ENCODE data around the gene RPL18. TPM values are rescaled to one million over a fixed set of nuclear protein-coding genes. Genes with fewer than 3 reads are reported as not detected.
A peak's percentile ranks its signal among the peaks of the same experiment; 100 is the strongest.

The RPL18 gene
- total and polyA plus RNA-seq, 4 donors, result 276 to 830 (median 586) TPM

- TF ChIP-seq, protein P1, sequence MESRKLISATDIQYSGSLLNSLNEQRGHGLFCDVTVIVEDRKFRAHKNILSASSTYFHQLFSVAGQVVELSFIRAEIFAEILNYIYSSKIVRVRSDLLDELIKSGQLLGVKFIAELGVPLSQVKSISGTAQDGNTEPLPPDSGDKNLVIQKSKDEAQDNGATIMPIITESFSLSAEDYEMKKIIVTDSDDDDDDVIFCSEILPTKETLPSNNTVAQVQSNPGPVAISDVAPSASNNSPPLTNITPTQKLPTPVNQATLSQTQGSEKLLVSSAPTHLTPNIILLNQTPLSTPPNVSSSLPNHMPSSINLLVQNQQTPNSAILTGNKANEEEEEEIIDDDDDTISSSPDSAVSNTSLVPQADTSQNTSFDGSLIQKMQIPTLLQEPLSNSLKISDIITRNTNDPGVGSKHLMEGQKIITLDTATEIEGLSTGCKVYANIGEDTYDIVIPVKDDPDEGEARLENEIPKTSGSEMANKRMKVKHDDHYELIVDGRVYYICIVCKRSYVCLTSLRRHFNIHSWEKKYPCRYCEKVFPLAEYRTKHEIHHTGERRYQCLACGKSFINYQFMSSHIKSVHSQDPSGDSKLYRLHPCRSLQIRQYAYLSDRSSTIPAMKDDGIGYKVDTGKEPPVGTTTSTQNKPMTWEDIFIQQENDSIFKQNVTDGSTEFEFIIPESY (IDR thresholded peaks at IDR 0.05), result no peak
- TF ChIP-seq SP1 (IDR thresholded peaks at IDR 0.05) (no peak), RAD21 (IDR thresholded peaks at IDR 0.05) (no peak), HNF4A (conservative IDR thresholded peaks at IDR 0.05) (no peak), HNF4G (IDR thresholded peaks at IDR 0.05) (no peak)
Observed at GRCh38 chr19:48613852-48614435, 5.0 kb downstream of the RPL18 start (continued).

DNA sequence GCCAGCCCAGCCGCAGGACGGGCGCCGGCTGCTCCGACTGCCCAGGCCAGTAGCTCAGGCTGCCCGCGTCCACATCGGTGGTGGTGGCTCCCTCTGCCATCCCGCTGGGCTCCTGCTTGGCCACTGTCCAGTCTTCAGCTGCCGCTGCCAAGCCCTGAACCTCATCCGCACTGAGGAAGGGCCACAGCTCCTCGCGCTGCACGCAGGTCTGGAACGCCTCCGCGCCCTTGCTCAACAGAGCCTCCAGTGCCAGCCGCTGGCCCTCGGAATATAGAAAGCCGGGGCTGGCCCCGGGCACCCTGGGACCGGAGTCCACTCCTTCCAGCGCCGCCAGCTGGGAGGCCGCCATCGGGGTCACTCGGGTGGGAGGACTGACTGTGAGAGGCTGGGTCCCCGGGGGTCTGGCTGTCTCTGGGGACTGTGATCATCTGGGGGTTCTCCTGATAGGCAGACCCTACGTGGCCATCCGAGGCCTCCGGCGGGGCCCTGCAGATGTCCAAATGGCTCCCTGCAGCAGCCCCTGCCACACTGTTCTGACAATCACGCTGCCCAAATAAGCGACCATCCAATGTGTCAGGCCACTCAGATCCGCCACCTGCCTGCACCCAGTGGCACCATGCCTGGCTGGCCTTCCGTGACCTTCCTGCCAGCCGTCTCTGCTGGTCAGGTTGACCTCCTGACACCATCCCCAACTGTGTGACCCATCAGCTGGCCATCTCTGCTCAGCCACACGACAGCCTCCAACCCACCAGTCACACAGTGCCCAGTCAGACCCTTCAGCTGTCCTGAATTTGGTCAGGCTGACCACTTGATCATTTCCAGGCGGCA, 5.7 kb downstream of the RPL18 start:
- H3K27ac ChIP-seq (ENCODE audit: low read depth in 1 of 2, low read length in 2 of 2), result peak overlapping the region in 1 of 2 donors; percentile 53
- no peak overlapping the region for H3K4me3 ChIP-seq (ENCODE audit: low read depth in 1 of 3, low read length in 3 of 3)
- no peaks in the 10 kb centered on the region for H3K9me3 ChIP-seq (ENCODE audit: control insufficient read depth in 4 of 4, low read length in 3 of 4)
- TF ChIP-seq RXRA (IDR thresholded peaks at IDR 0.05) (peak; percentile 73 to 81), SP1 (IDR thresholded peaks at IDR 0.05) (no peak)
- H3K36me3 ChIP-seq (ENCODE audit: control insufficient read depth in 4 of 4, insufficient read depth in 3 of 4, low read depth in 1 of 4, low read length in 3 of 4), result peaks cover 15 to 27% (median 18%) of the 10 kb centered on the region in 4 donors
- 76% methylated on average over 39 of the region's 39 CpGs for whole genome bisulfite sequencing
- H3K4me1 ChIP-seq (ENCODE audit: control insufficient read depth in 4 of 4, insufficient read depth in 4 of 4, low read length in 3 of 4), result peaks cover 8 to 33% (median 22%) of the 10 kb centered on the region in 4 donors
- H3K27me3 ChIP-seq (ENCODE audit: control insufficient read depth in 4 of 4, insufficient read depth in 4 of 4, low read length in 3 of 4), result no peaks in the 10 kb centered on the region
- no peak overlapping the region for H3K9ac ChIP-seq (ENCODE audit: low read depth in 1 of 2, low read length in 2 of 2)
- DNase-seq (ENCODE audit: low spot score), result no peak

GRCh38 chr19:48611872-48612271, 7.1 kb downstream of the RPL18 start:
- DNase-seq (ENCODE audit: low spot score), result no peak
- Histone ChIP-seq H3K4me1 (ENCODE audit: control insufficient read depth in 4 of 4, insufficient read depth in 4 of 4, low read length in 3 of 4) (peaks cover 2 to 19% (median 11%) of the 10 kb centered on the region in 4 donors), H3K4me3 (ENCODE audit: low read depth in 1 of 3, low read length in 3 of 3) (no peak overlapping the region), H3K9ac (ENCODE audit: low read depth in 1 of 2, low read length in 2 of 2) (no peak overlapping the region), H3K9me3 (ENCODE audit: control insufficient read depth in 4 of 4, low read length in 3 of 4) (no peaks in the 10 kb centered on the region), H3K27me3 (ENCODE audit: control insufficient read depth in 4 of 4, insufficient read depth in 4 of 4, low read length in 3 of 4) (no peaks in the 10 kb centered on the region), H3K27ac (ENCODE audit: low read depth in 1 of 2, low read length in 2 of 2) (no peak overlapping the region), H3K36me3 (ENCODE audit: control insufficient read depth in 4 of 4, insufficient read depth in 3 of 4, low read depth in 1 of 4, low read length in 3 of 4) (peaks cover 15 to 22% (median 18%) of the 10 kb centered on the region in 4 donors)
- TF ChIP-seq YY1 (IDR thresholded peaks at IDR 0.05), result no peak
- TF ChIP-seq JUND (IDR thresholded peaks at IDR 0.05), result no peak
- no peak for TF ChIP-seq TAF1 (conservative IDR thresholded peaks at IDR 0.05)
- no peak for TF ChIP-seq RAD21 (IDR thresholded peaks at IDR 0.05)
- TF ChIP-seq GABPA (IDR thresholded peaks at IDR 0.05 in 1 of 2, conservative IDR thresholded peaks at IDR 0.05 in 1 of 2), result no peak
- no peak for TF ChIP-seq NR2F2 (IDR thresholded peaks at IDR 0.05)
- no peak for TF ChIP-seq ATF3 (IDR thresholded peaks at IDR 0.05)
- TF ChIP-seq CTCF (IDR thresholded peaks at IDR 0.05; ENCODE audit: low read depth, low read length, missing input control), result no peak
- TF ChIP-seq FOXA2 (IDR thresholded peaks at IDR 0.05), result no peak
- no peak for TF ChIP-seq HNF4G (IDR thresholded peaks at IDR 0.05)
- TF ChIP-seq EGR1 (IDR thresholded peaks at IDR 0.05; ENCODE audit: low read depth in 2 of 2), result no peak
- no peak for TF ChIP-seq REST (IDR thresholded peaks at IDR 0.05)
- TF ChIP-seq SP1 (IDR thresholded peaks at IDR 0.05), result no peak
- WGBS, result 93% methylated on average over 14 of the region's 14 CpGs
